ENCODE measurements around the gene SLC8A1. TPM values are rescaled to one million over a fixed set of nuclear protein-coding genes. Genes with fewer than 3 reads are reported as not detected.

SLC8A1 gene
- total RNA-seq, 2 experiments from 2014 or later, result 0.47 to 0.59 TPM

DNA sequence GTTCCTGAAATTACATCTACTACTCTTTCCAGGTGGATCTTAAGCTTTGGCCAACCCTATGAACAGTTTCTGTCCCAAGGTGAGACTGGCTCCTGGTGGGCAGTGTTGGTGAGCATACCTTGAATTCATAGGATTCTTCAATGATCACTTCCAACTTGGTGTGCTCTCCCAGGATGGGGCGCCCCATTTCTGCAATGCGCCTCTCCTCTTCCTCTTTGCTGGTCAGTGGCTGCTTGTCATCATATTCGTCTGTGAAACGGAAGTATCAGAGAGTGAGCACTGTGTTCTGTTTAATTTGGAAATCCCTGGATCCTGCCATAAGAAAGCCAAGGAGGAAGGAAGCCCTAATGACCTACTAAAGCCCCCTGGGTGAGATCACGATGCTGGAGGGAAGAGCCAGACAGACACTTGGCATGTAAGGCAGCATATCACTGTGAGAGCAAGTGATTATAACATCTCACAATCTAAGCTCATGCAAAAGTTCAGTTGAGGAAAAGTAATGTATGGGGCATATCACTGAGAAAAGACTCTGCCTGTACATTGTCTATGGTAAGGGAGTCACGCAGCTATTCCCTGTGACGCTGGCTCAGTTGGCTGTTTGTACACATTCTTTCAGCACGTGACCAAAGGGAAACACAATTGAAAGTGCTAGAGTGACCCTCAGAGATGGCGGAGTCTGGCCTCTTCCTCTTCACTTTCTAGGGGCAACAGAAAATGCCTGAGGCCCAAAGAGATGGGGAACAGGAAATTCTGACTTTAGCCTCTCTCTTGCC, 287.0 kb downstream of the SLC8A1 start:
- Mint-ChIP-seq H3K4me3 (no peak overlapping the region), H3K27me3 (no peaks in the 10 kb centered on the region), H3K9me3 (no peaks in the 10 kb centered on the region), H3K4me1 (ENCODE audit: low read depth) (no peaks in the 10 kb centered on the region), H3K36me3 (ENCODE audit: low read depth) (no peaks in the 10 kb centered on the region), H3K27ac (no peak overlapping the region)
- no peaks in the 10 kb centered on the region for H3K9me3 ChIP-seq (ENCODE audit: control insufficient read depth in 1 of 2, insufficient read depth in 1 of 2, low read length in 2 of 2)
- no peak overlapping the region for H3K4me3 ChIP-seq (ENCODE audit: low read length)
- H3K27me3 ChIP-seq (ENCODE audit: control insufficient read depth in 1 of 2, insufficient read depth in 2 of 2, low read length in 2 of 2), result no peaks in the 10 kb centered on the region
- DNase-seq, result no peak
- intact Hi-C loops (cut with DNase I, micrococcal nuclease), result no loop called here
- no peak for ATAC-seq (ENCODE audit: poor library complexity)
- no peak overlapping the region for H3K27ac ChIP-seq (ENCODE audit: low read depth in 1 of 2, low read length in 2 of 2)
- no peaks in the 10 kb centered on the region for H3K4me1 ChIP-seq (ENCODE audit: insufficient read depth, low read length)
- CTCF ChIA-PET, result no interaction called here
- TF ChIP-seq, protein P1, sequence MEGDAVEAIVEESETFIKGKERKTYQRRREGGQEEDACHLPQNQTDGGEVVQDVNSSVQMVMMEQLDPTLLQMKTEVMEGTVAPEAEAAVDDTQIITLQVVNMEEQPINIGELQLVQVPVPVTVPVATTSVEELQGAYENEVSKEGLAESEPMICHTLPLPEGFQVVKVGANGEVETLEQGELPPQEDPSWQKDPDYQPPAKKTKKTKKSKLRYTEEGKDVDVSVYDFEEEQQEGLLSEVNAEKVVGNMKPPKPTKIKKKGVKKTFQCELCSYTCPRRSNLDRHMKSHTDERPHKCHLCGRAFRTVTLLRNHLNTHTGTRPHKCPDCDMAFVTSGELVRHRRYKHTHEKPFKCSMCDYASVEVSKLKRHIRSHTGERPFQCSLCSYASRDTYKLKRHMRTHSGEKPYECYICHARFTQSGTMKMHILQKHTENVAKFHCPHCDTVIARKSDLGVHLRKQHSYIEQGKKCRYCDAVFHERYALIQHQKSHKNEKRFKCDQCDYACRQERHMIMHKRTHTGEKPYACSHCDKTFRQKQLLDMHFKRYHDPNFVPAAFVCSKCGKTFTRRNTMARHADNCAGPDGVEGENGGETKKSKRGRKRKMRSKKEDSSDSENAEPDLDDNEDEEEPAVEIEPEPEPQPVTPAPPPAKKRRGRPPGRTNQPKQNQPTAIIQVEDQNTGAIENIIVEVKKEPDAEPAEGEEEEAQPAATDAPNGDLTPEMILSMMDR (IDR thresholded peaks at IDR 0.05), result no peak
- H3K36me3 ChIP-seq (ENCODE audit: insufficient read depth, low read length), result no peaks in the 10 kb centered on the region
- POLR2A ChIA-PET, result no interaction called here

DNA sequence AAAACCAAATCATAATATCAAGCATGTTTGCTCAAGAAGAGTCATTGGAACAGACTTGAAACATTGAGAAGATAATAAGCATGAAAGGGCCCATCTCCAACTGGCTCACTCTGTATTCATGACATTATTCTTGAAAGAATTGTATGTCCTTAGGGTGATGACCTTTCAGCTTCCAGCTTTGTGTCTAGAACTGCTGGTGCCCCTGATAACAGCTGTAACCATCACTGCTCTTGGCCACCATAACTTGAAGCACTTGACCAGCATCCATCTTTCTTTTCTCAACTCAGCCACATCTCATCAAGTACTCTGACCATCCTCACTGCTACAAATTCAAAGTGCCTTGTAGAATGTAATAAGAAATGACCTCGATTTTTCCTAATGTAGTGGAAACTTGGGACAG, 289.9 kb downstream of the SLC8A1 start:
- ATAC-seq (ENCODE audit: poor library complexity), result no peak
- H3K27me3 Mint-ChIP-seq, result no peaks in the 10 kb centered on the region
- H3K4me3 Mint-ChIP-seq, result no peak overlapping the region
- no peaks in the 10 kb centered on the region for H3K27me3 ChIP-seq (ENCODE audit: control insufficient read depth in 1 of 2, insufficient read depth in 2 of 2, low read length in 2 of 2)
- no peaks in the 10 kb centered on the region for H3K9me3 ChIP-seq (ENCODE audit: control insufficient read depth in 1 of 2, insufficient read depth in 1 of 2, low read length in 2 of 2)
- CTCF ChIA-PET, result no interaction called here
- no peak overlapping the region for H3K27ac ChIP-seq (ENCODE audit: low read depth in 1 of 2, low read length in 2 of 2)
- no peaks in the 10 kb centered on the region for H3K36me3 Mint-ChIP-seq (ENCODE audit: low read depth)
- POLR2A ChIA-PET, result no interaction called here
- DNase-seq, result no peak
- no peak overlapping the region for H3K27ac Mint-ChIP-seq
- H3K4me1 Mint-ChIP-seq (ENCODE audit: low read depth), result no peaks in the 10 kb centered on the region
- H3K4me1 ChIP-seq (ENCODE audit: insufficient read depth, low read length), result no peaks in the 10 kb centered on the region
- no peaks in the 10 kb centered on the region for H3K9me3 Mint-ChIP-seq
- no peak overlapping the region for H3K4me3 ChIP-seq (ENCODE audit: low read length)
- TF ChIP-seq, protein P1 (IDR thresholded peaks at IDR 0.05), result no peak
- intact Hi-C loops (cut with DNase I, micrococcal nuclease), result no loop called here
- H3K36me3 ChIP-seq (ENCODE audit: insufficient read depth, low read length), result no peaks in the 10 kb centered on the region

DNA sequence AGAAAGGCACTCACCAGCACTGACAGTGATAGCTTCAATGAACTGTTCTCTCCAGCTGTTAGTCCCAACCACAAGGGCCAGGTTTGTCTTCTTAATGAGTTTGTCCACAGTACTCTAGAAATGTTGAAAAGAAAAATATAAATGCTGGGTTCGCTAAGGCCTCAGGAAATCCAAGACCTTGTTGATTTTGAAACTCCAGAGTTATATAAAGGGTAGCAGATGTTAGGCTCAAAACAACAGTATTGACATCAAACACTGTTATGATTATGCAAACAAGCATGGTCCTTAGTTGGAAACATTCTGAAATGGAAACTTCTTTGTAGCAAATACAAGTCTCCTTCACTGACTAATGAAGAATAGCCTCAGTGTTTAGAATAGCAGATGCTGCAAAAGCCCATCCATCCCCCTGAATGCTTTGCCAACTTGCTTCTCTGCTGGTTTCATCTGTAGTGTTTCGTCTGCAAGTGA, 291.1 kb downstream of the SLC8A1 start:
- DNase-seq, result no peak
- H3K4me1 Mint-ChIP-seq (ENCODE audit: low read depth), result no peaks in the 10 kb centered on the region
- Histone ChIP-seq H3K36me3 (ENCODE audit: insufficient read depth, low read length) (no peaks in the 10 kb centered on the region), H3K27me3 (ENCODE audit: control insufficient read depth in 1 of 2, insufficient read depth in 2 of 2, low read length in 2 of 2) (no peaks in the 10 kb centered on the region), H3K9me3 (ENCODE audit: control insufficient read depth in 1 of 2, insufficient read depth in 1 of 2, low read length in 2 of 2) (no peaks in the 10 kb centered on the region), H3K27ac (ENCODE audit: low read depth in 1 of 2, low read length in 2 of 2) (no peak overlapping the region), H3K4me1 (ENCODE audit: insufficient read depth, low read length) (no peaks in the 10 kb centered on the region), H3K4me3 (ENCODE audit: low read length) (no peak overlapping the region)
- H3K27ac Mint-ChIP-seq, result no peak overlapping the region
- TF ChIP-seq, protein P1 (IDR thresholded peaks at IDR 0.05), result no peak
- H3K27me3 Mint-ChIP-seq, result no peaks in the 10 kb centered on the region
- POLR2A ChIA-PET, result no interaction called here
- CTCF ChIA-PET, result no interaction called here
- no peak overlapping the region for H3K4me3 Mint-ChIP-seq
- intact Hi-C loops (cut with DNase I, micrococcal nuclease), result no loop called here
- ATAC-seq (ENCODE audit: poor library complexity), result no peak
- H3K9me3 Mint-ChIP-seq, result no peaks in the 10 kb centered on the region
- no peaks in the 10 kb centered on the region for H3K36me3 Mint-ChIP-seq (ENCODE audit: low read depth)
